HL-60 (cell line): ENCODE results near the gene PTPMT1.
"Not testable (repeated sequence)": the region's sequence is repeated elsewhere in the genome, so short reads cannot be mapped to it uniquely, and the experiment has no call there.

ENCODE experiments used
- DNase-seq, 2 experiments: peaks; one replicate each; pipeline ENCODE4 v3.0.0-alpha.2; 2010 to 2020; ENCODE audit warnings: low read depth in 1 of 2, low spot score in 1 of 2
- H3K27ac ChIP-seq: fragments of 250-450 bp; sonication (Bioruptor Pico); replicated peaks from 2 replicates; pipeline ENCODE4 v1.5.1; 2020; ENCODE audit warnings: mild to moderate bottlenecking, moderate library complexity
- H3K27me3 ChIP-seq: fragments of 250-450 bp; sonication (Bioruptor Pico); 2 replicates; pipeline ENCODE4 v1.5.1; 2021; ENCODE audit warnings: mild to moderate bottlenecking, moderate library complexity; ENCODE audit not compliant: insufficient read depth, poor library complexity, severe bottlenecking
- H3K4me3 ChIP-seq: replicated peaks from 2 replicates; pipeline ENCODE4 v1.5.1; 2011; ENCODE audit warnings: mild to moderate bottlenecking, control low read depth, low read length; ENCODE audit not compliant: insufficient read depth
- GABPA ChIP-seq: IDR thresholded peaks from 2 replicates; pipeline ENCODE4 v1.6.1; 2012; ENCODE audit warnings: low read depth
- POLR2AphosphoS5 ChIP-seq: IDR thresholded peaks from 2 replicates; pipeline ENCODE4 v1.6.1; 2012; ENCODE audit warnings: low read depth
- SPI1 ChIP-seq: IDR thresholded peaks from 2 replicates; pipeline ENCODE4 v1.6.1; 2012; ENCODE audit warnings: low read depth, mild to moderate bottlenecking, borderline replicate concordance
- TF ChIP-seq, protein P1 (sequence below): IDR thresholded peaks from one replicate; pipeline ENCODE4 v1.5.1; 2011; ENCODE audit warnings: low read length, control low read depth, inconsistent platforms; ENCODE audit not compliant: insufficient read depth
- TF ChIP-seq, protein P2 (sequence below): IDR thresholded peaks from 2 replicates; pipeline ENCODE4 v1.6.1; 2012; ENCODE audit warnings: low read depth; ENCODE audit not compliant: insufficient replicate concordance

PTPMT1 gene

DNA sequence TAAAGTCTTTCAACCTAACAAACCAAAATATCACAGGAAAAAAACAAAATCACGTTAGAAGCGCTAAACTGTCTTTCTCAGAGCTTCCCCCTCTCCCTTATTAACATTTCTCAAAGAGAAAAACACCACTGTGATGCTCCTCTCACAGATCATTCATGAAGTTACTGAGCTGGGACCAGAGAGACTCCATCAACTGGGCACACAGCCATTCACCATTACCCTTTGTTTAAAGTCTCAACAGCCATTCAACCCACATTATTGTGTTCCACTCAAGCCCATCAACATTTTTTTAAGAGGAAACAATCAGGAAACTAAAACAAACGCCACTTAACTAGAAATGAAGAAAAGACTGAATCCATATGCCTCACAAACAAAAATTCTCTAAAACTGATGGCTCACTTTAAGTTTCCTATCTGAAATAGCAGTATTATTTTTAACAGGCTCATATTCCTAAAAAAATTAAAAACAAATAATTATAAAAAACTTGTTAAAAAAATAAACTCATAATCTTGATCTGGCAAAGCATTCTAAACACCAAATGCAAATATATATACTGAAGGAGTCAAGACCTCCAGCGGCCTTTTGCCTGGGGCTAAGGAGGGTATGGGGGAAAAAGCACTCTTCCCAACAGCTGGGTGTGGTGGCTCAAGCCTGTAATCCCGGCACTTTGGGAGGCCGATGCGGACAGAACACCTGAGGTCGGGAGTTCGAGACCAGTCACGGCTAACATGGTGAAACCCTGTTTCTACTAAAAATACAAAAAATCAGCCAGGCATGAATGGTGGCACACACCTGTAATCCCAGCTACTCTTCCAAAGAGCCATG, 26.4 kb upstream of the PTPMT1 start:
- Histone ChIP-seq H3K4me3 (no peak overlapping the region), H3K27ac (no peak overlapping the region), H3K27me3 (no peaks in the 10 kb centered on the region)
- TF ChIP-seq POLR2AphosphoS5 (no peak), SPI1 (no peak), GABPA (no peak)
- TF ChIP-seq, protein P1, sequence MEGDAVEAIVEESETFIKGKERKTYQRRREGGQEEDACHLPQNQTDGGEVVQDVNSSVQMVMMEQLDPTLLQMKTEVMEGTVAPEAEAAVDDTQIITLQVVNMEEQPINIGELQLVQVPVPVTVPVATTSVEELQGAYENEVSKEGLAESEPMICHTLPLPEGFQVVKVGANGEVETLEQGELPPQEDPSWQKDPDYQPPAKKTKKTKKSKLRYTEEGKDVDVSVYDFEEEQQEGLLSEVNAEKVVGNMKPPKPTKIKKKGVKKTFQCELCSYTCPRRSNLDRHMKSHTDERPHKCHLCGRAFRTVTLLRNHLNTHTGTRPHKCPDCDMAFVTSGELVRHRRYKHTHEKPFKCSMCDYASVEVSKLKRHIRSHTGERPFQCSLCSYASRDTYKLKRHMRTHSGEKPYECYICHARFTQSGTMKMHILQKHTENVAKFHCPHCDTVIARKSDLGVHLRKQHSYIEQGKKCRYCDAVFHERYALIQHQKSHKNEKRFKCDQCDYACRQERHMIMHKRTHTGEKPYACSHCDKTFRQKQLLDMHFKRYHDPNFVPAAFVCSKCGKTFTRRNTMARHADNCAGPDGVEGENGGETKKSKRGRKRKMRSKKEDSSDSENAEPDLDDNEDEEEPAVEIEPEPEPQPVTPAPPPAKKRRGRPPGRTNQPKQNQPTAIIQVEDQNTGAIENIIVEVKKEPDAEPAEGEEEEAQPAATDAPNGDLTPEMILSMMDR: no peak
- no peak for DNase-seq

DNA sequence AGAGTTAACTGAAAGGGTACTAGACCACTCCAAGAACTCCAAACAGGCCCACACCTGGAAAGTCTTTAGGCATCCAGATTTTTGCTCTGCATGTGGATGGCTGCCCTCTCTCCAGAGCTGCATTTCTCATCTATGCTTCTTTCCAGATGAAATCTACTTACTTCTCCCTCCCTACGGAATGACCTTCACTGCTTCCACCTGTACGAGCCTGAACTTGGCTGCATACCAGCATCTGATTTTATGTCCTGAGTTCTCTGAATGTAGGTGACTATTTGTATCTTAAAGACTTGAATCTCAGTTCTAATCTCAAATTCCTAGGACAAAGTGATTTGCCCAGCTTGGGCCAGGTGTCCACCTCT, 25.7 kb upstream of the PTPMT1 start:
- DNase-seq: no peak
- no peak overlapping the region for H3K27ac ChIP-seq
- H3K4me3 ChIP-seq: no peak overlapping the region
- H3K27me3 ChIP-seq: no peaks in the 10 kb centered on the region
- TF ChIP-seq, protein P1: no peak
- TF ChIP-seq GABPA: no peak
- TF ChIP-seq, protein P2, sequence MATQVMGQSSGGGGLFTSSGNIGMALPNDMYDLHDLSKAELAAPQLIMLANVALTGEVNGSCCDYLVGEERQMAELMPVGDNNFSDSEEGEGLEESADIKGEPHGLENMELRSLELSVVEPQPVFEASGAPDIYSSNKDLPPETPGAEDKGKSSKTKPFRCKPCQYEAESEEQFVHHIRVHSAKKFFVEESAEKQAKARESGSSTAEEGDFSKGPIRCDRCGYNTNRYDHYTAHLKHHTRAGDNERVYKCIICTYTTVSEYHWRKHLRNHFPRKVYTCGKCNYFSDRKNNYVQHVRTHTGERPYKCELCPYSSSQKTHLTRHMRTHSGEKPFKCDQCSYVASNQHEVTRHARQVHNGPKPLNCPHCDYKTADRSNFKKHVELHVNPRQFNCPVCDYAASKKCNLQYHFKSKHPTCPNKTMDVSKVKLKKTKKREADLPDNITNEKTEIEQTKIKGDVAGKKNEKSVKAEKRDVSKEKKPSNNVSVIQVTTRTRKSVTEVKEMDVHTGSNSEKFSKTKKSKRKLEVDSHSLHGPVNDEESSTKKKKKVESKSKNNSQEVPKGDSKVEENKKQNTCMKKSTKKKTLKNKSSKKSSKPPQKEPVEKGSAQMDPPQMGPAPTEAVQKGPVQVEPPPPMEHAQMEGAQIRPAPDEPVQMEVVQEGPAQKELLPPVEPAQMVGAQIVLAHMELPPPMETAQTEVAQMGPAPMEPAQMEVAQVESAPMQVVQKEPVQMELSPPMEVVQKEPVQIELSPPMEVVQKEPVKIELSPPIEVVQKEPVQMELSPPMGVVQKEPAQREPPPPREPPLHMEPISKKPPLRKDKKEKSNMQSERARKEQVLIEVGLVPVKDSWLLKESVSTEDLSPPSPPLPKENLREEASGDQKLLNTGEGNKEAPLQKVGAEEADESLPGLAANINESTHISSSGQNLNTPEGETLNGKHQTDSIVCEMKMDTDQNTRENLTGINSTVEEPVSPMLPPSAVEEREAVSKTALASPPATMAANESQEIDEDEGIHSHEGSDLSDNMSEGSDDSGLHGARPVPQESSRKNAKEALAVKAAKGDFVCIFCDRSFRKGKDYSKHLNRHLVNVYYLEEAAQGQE: no peak
- TF ChIP-seq SPI1: no peak
- TF ChIP-seq POLR2AphosphoS5: no peak

DNA sequence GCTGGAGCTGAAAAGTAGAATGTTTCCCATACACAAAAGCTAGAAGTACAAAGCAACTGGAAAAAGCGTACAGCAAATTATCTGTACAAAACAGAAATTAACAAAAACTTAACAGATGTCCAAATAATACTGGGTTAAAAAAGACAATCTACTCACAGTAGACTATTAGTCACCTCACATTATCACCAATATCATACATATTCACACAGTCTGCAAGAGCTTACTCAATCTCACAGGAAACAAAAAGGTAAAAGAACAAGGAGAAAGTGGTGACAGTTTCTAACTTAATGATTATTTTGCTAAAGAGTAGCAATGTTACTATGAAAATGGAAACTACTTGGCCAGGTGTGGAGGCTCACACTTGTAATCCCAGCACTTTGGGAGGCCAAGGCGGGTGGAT, 24.3 kb upstream of the PTPMT1 start:
- Histone ChIP-seq H3K4me3 (no peak overlapping the region), H3K27me3 (no peaks in the 10 kb centered on the region), H3K27ac (no peak overlapping the region)
- TF ChIP-seq POLR2AphosphoS5: no peak
- no peak for TF ChIP-seq GABPA
- TF ChIP-seq, protein P1: no peak
- no peak for DNase-seq

DNA sequence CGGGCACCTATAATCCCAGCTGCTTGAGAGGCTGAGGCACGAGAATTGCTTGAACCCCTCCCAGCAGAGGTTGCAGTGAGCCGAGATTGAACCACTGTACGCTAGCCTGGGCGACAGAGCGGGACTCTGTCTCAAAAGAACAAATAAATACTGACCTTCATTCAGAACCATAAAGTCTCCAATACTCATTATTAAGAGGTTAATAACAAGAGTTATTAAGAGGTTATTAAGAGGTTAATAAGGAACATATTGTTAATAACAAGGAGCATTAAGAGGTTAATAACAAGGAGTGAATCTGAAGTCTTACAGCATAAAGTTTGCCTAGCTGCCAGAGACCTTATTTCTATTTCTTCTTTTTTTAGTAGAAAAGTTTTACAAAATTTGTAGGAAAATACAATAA, 20.1 kb upstream of the PTPMT1 start:
- no peaks in the 10 kb centered on the region for H3K27me3 ChIP-seq
- TF ChIP-seq POLR2AphosphoS5 (no peak), SPI1 (no peak), GABPA (no peak)
- TF ChIP-seq, protein P2: no peak
- TF ChIP-seq, protein P1: no peak
- no peak for DNase-seq
- H3K4me3 ChIP-seq: no peak overlapping the region
- no peak overlapping the region for H3K27ac ChIP-seq

DNA sequence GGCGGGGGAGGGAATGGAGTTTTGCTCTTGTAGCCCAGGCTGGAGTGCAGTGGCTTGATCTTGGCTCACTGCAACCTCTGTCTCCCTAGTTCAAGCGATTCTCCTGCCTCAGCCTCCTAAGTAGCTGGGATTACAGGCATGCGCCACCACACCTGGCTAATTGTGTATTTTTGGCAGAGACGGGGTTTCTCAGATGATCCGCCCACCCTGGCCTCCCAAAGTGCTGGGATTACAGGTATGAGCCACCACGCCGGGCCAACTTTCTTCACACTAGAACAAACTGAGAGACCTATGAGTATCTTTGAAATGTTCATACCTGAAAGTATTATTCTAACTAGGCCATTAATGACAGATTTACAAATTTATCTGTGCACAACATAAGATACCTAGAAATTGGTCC, 19.1 kb upstream of the PTPMT1 start:
- DNase-seq, H3K4me3 ChIP-seq, H3K27ac ChIP-seq, H3K27me3 ChIP-seq: not testable (repeated sequence)
